Effector memory CD8-positive, alpha-beta T cell (primary cell): ENCODE data around the gene ZCCHC24.

Source experiments
- ATAC-seq: fragments of 150-1000 bp; cut with Tn5 transposase; replicated peaks from 2 replicates; pipeline ENCODE4 v1.10.0; 2021; ENCODE audit warnings: mild to moderate bottlenecking, moderate library complexity
- DNase-seq, 3 experiments: peaks; one replicate each; pipeline ENCODE4 v3.0.0; 2021
- H3K27ac Mint-ChIP-seq, 2 donors: one replicate each; pipeline ENCODE4 v1.8.0; 2022; ENCODE audit warnings: mild to moderate bottlenecking in 2 of 2, mixed read lengths in 2 of 2, moderate library complexity in 2 of 2
- H3K27me3 Mint-ChIP-seq, 2 donors: one replicate each; pipeline ENCODE4 v1.8.0; 2022; ENCODE audit warnings: mixed read lengths in 2 of 2
- H3K36me3 Mint-ChIP-seq: one replicate; pipeline ENCODE4 v1.8.0; 2022; ENCODE audit warnings: mild to moderate bottlenecking, moderate library complexity, mixed read lengths; ENCODE audit not compliant: insufficient read depth
- H3K4me1 Mint-ChIP-seq, 2 donors: one replicate each; pipeline ENCODE4 v1.8.0; 2022; ENCODE audit warnings: low read depth in 2 of 2, mixed read lengths in 2 of 2
- H3K4me3 Mint-ChIP-seq, 2 donors: one replicate each; pipeline ENCODE4 v1.8.0; 2022; ENCODE audit warnings: mild to moderate bottlenecking in 2 of 2, mixed read lengths in 2 of 2, moderate library complexity in 2 of 2
- H3K9me3 Mint-ChIP-seq, 2 donors: one replicate each; pipeline ENCODE4 v1.8.0; 2022; ENCODE audit warnings: mixed read lengths in 2 of 2

The ZCCHC24 gene

DNA sequence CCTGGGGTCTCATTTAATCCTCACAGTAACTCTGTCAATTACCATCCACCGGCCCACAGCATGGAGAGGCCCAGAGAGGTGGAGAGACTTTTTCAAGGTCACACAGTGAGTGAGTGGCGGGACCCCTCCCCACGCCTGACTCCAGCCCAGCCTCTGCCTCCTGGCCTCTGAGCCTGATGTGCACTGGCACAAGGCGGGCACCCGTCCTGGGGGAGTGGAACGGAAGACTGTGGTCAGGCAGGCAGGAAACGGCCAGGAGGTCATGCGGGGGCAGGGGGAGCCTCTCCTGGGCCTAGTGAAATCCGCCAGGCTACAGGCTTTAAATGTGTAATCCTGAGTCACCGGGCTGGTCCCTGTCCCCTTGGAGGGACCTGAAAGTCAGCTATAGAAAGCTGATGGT lies 32.2 kb downstream of the ZCCHC24 start:
- no peak for ATAC-seq
- Mint-ChIP-seq H3K36me3 (no peaks in the 10 kb centered on the region), H3K4me1 (peaks cover 10 to 12% of the 10 kb centered on the region in 2 donors), H3K27me3 (no peaks in the 10 kb centered on the region), H3K27ac (peak overlapping the region; percentile 49 to 71), H3K9me3 (no peaks in the 10 kb centered on the region), H3K4me3 (peak overlapping the region in 1 of 2 donors; percentile 40)
- DNase-seq = no peak

DNA sequence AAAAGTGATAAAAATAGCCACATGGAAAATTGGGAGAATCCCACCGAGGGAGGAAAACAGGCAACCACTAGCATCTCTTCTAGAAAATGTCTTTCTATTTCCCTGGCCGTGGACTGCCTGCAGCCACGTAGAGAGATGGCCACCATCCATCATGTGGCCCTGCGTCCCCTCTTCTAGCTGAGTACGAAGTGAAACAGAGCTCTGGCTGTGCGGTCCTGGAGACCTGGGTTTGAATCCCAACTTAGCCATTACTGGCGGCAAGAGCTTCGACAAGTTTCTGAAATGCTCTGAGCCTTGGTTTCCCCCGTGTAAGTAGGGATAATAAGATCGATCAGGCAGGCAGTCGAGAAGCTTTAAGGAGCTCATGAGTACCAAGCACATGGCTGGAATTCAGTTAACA lies 32.9 kb downstream of the ZCCHC24 start:
- Mint-ChIP-seq H3K9me3 (no peaks in the 10 kb centered on the region), H3K4me1 (peaks cover 10 to 12% of the 10 kb centered on the region in 2 donors), H3K27ac (peak overlapping the region in 1 of 2 donors; percentile 71), H3K36me3 (no peaks in the 10 kb centered on the region), H3K27me3 (no peaks in the 10 kb centered on the region), H3K4me3 (no peak overlapping the region)
- no peak for ATAC-seq
- no peak for DNase-seq

DNA sequence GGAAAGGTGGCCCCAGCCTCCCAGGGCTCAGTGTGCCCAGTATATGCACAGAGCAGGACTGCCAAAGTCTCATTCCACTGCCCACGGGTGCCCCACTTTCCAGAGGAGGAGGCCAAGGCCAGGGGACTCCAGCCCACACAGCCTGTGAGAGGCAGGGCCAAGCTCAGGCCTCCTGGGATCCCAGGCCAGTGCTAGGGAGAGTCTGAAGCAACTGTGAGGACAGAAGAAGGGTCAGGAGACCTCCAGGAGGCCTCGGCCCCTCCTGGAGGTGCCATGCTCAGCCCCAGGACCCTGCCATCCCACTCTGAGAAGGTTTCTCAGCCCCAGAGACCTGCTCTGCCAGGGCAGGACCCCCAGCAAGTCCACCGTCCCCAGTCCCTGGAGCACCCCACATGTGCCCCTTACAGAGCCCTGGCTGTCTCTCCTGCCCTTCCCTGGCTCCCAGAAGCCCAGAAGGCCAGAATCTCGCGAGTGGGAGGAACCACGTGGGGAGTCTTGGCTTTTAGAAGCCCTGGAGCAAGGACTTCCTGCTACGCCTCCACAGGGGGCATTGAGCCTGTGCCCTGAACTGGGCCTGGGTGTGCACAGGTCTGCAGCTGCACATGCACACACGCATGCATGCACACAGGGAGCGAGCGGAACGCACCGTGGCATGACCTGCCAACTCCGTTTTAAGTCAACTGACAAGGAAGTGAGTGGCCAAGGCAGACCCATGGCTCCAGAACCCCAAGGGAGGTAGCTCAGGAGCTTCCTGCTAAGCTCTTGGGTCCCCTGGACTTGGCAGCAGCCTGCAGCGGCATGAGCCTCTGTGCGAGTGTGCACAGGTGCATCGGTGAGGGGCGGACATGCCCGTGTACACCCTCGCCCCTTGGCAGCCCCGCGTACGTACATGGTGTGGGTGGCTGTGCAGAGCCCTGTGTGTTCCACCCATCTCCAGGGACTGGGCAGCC lies 33.6 kb downstream of the ZCCHC24 start:
- DNase-seq (no peak), ATAC-seq (no peak)
- Mint-ChIP-seq H3K27ac (no peak overlapping the region), H3K27me3 (no peaks in the 10 kb centered on the region), H3K36me3 (no peaks in the 10 kb centered on the region), H3K4me3 (no peak overlapping the region), H3K9me3 (no peaks in the 10 kb centered on the region), H3K4me1 (peaks cover 10 to 12% of the 10 kb centered on the region in 2 donors)

DNA sequence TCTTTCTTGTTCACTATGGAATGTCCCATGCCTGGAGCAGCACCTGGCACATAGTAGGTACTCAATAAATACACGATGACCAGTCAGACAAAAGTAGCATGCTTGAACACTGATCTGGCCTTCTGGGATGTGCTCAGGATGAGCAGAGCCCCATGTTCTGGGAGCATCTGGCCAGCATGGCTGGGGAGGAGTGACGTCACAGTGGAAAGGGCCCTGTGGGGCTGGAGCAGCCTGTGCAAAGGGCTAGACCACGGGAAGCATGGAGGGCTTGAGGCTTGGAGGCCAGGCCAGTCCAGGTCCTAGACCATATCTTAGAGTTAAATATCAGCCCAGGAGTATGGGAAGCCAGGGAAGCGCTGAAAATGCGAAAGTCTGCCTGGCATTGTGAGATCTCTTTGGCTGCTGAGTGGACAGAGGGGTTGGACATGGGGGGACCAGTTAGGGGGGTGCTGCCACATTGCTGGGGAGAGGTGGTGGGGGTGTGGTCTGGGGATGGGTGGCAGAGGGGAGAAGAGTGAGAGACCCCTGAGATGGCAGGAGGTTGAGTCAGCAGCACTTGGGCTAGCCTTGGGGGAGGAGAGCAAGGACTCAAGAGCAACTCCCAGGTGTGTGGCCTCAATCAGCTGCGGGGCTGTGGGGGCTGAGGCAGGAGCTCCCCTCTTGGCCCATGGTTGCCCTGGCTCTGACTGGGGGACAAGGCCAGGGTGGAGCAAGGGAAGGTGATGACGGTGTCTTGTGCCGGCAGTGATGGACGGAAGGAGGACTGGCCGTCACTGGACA lies 34.9 kb downstream of the ZCCHC24 start:
- H3K27me3 Mint-ChIP-seq = no peaks in the 10 kb centered on the region
- H3K9me3 Mint-ChIP-seq = no peaks in the 10 kb centered on the region
- peaks cover 10 to 12% of the 10 kb centered on the region in 2 donors for H3K4me1 Mint-ChIP-seq
- no peak for ATAC-seq
- no peak overlapping the region for H3K27ac Mint-ChIP-seq
- no peak for DNase-seq
- H3K36me3 Mint-ChIP-seq = no peaks in the 10 kb centered on the region
- no peak overlapping the region for H3K4me3 Mint-ChIP-seq

DNA sequence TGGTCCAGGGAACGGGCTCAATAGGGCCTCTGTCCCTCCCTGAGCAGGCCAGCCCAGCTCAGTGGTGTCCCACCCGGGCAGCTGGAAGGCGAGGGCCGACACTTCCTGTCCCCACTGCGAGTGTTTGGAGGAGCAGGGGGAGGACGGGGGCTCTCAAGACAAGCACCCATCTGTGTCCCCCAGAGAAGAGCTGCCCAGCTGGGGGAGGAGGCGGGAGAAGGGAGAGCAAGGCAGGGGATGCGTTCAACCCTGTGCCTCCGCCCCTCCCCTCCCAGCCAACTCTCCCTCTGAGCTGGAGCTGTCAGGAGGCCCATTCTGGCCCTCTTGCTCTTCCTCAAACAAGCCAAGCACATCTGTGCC lies 35.7 kb downstream of the ZCCHC24 start:
- DNase-seq (no peak), ATAC-seq (no peak)
- H3K36me3 Mint-ChIP-seq = no peaks in the 10 kb centered on the region
- H3K4me1 Mint-ChIP-seq = peaks cover 10 to 13% of the 10 kb centered on the region in 2 donors
- no peaks in the 10 kb centered on the region for H3K27me3 Mint-ChIP-seq
- no peak overlapping the region for H3K4me3 Mint-ChIP-seq
- H3K27ac Mint-ChIP-seq = no peak overlapping the region
- H3K9me3 Mint-ChIP-seq = no peaks in the 10 kb centered on the region

DNA sequence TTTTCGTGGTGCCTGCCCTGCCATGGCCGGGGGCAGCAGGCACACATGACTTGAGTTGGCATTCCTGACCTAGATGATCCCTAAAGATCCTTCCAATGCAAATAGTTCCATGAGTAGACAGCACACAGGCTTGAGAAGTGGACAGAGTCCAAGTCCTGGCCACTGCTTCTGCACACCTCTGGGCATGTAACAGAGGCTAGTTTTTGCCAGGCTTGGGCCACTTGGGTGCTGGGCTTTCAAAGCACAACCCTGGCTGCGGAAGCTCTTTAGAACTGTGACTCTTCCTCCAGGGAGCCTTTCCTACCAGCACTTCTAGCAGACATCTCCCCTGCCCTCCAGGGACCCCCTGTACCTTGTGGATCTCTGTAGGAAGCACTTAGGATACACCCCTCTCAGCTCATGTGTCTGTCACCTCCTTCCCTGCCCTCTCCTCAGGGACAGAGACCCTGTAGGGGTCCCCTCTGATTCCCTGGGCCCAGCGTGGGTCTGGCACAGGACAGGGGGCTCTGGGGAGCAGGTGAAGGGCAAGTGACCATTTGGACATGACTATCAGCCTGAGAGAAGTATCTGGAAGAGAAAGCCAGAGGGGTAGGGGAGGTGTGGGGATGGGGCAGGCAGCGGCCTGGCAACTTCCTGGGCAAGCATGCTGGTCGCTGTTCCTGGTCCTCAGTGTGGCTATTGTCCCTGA lies 36.2 kb downstream of the ZCCHC24 start:
- ATAC-seq (no peak), DNase-seq (no peak)
- H3K4me3 Mint-ChIP-seq = no peak overlapping the region
- H3K4me1 Mint-ChIP-seq = peaks cover 10 to 14% of the 10 kb centered on the region in 2 donors
- H3K36me3 Mint-ChIP-seq = no peaks in the 10 kb centered on the region
- H3K27ac Mint-ChIP-seq = no peak overlapping the region
- no peaks in the 10 kb centered on the region for H3K27me3 Mint-ChIP-seq
- no peaks in the 10 kb centered on the region for H3K9me3 Mint-ChIP-seq

DNA sequence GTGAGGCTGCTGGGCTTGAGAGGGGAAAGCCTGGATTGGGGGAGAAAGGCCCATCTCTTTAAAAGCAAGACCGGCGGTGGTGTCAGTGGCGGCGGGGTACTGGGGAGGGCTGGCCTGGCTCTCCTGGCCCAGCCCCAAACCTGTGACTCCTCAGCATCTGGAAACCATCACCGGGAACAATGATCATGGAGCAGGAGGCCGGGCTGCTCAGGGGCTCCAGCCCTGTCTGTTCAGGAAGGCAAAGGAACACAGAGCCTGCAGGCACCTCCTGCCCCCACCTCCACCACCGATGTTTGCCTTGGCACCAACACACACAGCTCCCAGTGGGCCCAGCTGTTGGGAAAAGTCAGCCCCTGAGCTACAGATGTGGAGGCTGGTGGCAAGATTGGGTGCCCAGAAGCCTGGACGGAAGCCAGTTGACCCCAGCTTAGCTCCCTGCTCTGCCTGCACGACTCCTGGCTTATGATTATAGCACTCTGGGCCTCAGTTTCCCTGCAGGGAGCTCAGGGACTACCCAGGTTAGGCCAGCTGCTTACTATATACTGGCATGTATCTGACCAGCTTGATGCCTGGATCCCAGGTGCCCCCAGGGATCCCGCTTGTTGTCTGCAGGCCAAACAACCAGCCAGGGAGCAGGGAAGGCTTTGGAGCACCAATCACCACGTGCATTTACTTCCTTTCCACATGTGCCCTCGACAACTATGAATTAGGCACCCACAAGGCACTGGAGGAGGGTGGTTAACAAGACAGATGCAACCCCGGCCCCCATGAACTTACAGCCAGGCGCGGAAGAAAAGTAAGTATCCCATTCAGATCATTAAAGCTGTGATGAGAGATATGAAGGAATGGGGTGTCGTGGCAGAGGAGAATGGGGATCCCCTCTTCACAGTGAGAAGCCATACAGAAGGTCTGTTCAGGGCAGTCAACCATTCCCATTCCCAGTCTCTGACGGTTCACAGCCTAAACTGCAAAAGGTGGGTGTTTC lies 37.3 kb downstream of the ZCCHC24 start:
- Mint-ChIP-seq H3K36me3 (no peaks in the 10 kb centered on the region), H3K27ac (no peak overlapping the region), H3K27me3 (no peaks in the 10 kb centered on the region), H3K4me1 (peaks cover 3 to 12% of the 10 kb centered on the region in 2 donors), H3K9me3 (no peaks in the 10 kb centered on the region), H3K4me3 (no peak overlapping the region)
- ATAC-seq = no peak
- DNase-seq = no peak

DNA sequence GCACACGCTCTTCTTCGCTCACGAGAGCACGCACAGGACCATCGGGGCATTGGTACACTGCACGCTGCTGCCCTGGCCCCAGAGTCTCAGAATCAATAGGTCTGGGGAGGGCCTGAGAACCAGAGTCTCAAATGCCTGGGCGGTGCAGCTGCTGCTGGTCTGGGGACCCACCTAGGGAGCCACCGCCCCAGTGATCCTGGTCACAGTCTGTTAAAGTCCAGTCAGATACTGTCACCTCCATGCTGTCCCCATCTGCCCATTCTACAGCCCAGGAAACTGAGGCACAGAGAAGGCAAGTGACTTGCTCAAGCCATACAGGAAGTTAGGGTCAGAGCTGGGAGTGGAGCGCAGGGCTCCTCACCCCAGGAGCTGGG lies 38.0 kb downstream of the ZCCHC24 start:
- no peaks in the 10 kb centered on the region for H3K9me3 Mint-ChIP-seq
- no peaks in the 10 kb centered on the region for H3K36me3 Mint-ChIP-seq
- ATAC-seq = no peak
- H3K27me3 Mint-ChIP-seq = no peaks in the 10 kb centered on the region
- H3K4me3 Mint-ChIP-seq = no peak overlapping the region
- H3K4me1 Mint-ChIP-seq = peaks cover 4 to 9% of the 10 kb centered on the region in 2 donors
- no peak for DNase-seq
- no peak overlapping the region for H3K27ac Mint-ChIP-seq

DNA sequence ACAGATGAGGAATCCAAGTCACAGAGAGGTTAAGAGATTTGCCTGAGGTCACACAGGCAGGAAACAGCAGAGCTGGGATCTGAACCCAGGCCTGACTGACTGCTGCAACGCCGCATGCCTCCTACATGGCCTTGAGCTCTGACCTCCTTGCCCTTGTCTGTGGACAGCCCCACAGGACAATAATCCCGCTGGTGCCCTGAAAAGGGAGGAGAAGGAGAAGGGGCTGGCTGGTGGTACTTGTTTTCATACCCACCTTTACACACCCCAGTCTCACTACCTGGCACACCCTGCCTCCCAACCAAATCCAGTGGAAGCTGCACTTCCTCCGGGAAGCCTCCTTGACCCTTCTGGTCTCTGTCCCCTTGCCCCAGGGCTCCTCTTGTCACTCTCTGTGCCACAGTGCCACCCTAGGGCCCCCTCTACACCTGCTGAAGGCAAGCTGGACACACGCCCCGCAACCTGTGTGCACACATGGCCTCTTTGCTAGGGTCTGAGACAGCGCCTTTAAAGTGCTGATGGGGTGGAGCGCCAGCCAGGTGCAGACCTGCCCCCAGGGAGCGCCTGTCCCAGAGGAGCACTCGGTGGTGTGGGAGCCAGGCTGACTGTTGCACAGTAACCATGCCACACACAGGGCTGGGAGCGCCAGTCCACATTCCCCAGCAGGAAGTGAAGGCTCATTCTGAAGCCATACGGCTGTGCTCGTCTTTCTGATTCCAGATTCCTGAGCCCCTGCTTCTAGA lies 38.6 kb downstream of the ZCCHC24 start:
- Mint-ChIP-seq H3K4me1 (peaks cover 4 to 9% of the 10 kb centered on the region in 2 donors), H3K27ac (no peak overlapping the region), H3K27me3 (no peaks in the 10 kb centered on the region), H3K36me3 (no peaks in the 10 kb centered on the region), H3K9me3 (no peaks in the 10 kb centered on the region), H3K4me3 (no peak overlapping the region)
- no peak for ATAC-seq
- DNase-seq = no peak

DNA sequence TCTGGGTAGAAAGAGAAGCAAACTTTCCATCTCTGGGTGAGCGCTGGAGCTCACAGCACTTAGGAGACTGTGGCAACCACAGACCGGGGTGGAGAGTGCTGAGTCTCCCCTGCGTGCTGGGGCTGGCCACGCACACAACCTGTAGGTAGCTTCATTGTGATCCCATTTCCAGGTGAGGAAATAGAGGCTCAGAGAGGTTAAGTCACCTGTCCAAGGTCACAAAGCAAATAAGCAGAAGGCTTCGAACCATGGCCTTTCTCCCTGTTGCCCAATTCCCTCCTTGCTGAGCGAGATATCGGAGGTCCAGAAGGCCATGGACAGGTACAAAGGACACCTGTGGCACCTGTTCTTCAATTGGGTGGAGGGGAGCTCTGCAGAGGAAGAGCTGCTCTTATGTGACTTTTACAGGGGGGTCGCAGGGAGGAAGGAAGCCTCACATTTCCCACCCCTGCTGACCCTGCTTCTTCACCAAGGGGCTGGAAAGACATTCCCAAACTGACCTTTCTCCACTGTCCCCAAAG lies 39.4 kb downstream of the ZCCHC24 start:
- no peaks in the 10 kb centered on the region for H3K9me3 Mint-ChIP-seq
- no peaks in the 10 kb centered on the region for H3K36me3 Mint-ChIP-seq
- H3K27ac Mint-ChIP-seq = no peak overlapping the region
- H3K4me1 Mint-ChIP-seq = peaks cover 4 to 9% of the 10 kb centered on the region in 2 donors
- no peak overlapping the region for H3K4me3 Mint-ChIP-seq
- DNase-seq = no peak
- no peaks in the 10 kb centered on the region for H3K27me3 Mint-ChIP-seq
- no peak for ATAC-seq

DNA sequence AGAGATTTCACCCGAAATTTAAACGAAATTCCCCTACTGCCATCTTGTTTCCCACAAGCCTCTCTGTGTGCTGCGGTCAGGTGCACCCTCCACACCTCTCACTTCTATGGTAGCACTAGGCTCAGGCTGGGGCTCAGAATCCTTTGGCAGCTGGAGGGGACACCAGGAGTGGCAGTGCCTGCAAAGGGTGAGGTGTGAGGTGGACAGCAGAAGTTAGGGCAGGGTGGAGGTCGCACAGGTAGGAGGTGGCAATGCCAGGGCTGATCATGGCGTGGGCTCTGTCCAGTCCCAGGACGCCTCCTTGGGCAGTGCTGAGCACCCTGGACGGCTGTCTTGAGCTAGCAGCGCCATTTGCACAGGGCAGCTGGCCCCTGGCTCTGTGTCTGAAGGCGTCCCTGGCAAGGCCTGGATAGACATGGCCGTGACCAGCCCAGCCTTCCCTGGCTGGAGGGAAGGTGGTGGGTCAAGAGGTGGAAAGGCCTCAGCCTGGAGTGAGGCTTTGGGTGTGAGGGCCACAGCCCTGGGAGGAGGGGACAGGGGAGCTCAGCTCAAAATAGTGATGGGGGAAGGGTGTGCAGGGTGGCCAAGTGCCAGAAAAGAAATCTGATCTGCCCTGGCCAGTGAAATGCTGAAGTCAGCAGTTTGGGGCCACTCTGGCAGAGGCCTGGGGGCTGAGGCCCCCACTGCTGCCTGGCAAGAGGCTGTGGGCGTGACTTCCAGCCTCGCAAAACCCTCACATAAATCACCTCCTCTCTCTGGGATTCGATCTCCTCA lies 40.0 kb downstream of the ZCCHC24 start:
- no peak for ATAC-seq
- Mint-ChIP-seq H3K9me3 (no peaks in the 10 kb centered on the region), H3K4me1 (peaks cover 4 to 9% of the 10 kb centered on the region in 2 donors), H3K36me3 (no peaks in the 10 kb centered on the region), H3K27me3 (no peaks in the 10 kb centered on the region), H3K4me3 (no peak overlapping the region), H3K27ac (no peak overlapping the region)
- DNase-seq = no peak
